MM.1S (cell line): ENCODE measurements around the gene C15orf62.

ENCODE experiments used
- EZH2 ChIP-seq: fragments of 300-600 bp; sonication (generic); optimal IDR thresholded peaks from 2 replicates; pipeline ENCODE3; 2017; ENCODE audit warnings: low read depth, mild to moderate bottlenecking, antibody characterized with exemption, low read length, mixed read lengths
- TF ChIP-seq, protein P1 (sequence below): fragments of 300-600 bp; sonication (generic); IDR thresholded peaks from 2 replicates; pipeline ENCODE4 v1.5.1; 2016; ENCODE audit warnings: antibody characterized with exemption, low read length, mixed read lengths

DNA sequence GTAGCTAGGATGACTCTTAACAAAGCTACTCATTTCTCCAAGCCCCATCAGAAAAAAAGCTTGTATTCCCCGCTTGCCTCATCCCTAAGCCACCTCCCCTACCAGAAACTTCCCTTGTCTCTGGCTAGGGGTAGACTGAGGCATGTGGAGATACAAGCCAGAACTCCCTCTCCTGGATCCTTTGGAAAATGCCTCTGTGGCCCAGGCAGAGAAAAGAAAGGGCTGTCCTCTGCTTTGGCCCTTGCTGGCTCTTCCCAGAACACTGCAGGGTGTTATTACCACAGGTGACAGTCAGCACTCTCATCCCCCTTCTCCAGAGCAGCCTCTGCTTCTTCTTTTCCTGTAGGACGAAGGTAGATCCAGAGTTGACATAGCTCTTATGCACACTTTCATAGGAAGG lies 29.9 kb upstream of the C15orf62 start:
- TF ChIP-seq, protein P1, sequence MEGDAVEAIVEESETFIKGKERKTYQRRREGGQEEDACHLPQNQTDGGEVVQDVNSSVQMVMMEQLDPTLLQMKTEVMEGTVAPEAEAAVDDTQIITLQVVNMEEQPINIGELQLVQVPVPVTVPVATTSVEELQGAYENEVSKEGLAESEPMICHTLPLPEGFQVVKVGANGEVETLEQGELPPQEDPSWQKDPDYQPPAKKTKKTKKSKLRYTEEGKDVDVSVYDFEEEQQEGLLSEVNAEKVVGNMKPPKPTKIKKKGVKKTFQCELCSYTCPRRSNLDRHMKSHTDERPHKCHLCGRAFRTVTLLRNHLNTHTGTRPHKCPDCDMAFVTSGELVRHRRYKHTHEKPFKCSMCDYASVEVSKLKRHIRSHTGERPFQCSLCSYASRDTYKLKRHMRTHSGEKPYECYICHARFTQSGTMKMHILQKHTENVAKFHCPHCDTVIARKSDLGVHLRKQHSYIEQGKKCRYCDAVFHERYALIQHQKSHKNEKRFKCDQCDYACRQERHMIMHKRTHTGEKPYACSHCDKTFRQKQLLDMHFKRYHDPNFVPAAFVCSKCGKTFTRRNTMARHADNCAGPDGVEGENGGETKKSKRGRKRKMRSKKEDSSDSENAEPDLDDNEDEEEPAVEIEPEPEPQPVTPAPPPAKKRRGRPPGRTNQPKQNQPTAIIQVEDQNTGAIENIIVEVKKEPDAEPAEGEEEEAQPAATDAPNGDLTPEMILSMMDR, result no peak
- TF ChIP-seq EZH2, result no peak
